ENCODE results near the gene VCL. TPM values are rescaled to one million over a fixed set of nuclear protein-coding genes. Genes with fewer than 3 reads are reported as not detected.
"Not testable (repeated sequence)": the region's sequence is repeated elsewhere in the genome, so short reads cannot be mapped to it uniquely, and the experiment has no call there.

Gene VCL
- total RNA-seq, 1 experiment from 2014 or later, result 495 TPM

- ATAC-seq; DNase-seq (ENCODE audit: low read depth, low spot score); H3K27me3 ChIP-seq (ENCODE audit: control insufficient read depth, insufficient read depth, low read length); intact Hi-C loops (cut with micrococcal nuclease; ENCODE audit: unreplicated experiment); H3K36me3 ChIP-seq (ENCODE audit: control insufficient read depth, insufficient read depth, low read length); H3K9me3 ChIP-seq (ENCODE audit: control insufficient read depth, insufficient read depth, low read depth, low read length); CTCF ChIA-PET: not testable (repeated sequence)
- POLR2A ChIA-PET, result interaction anchor here (0.6 to 2.1 kb wide), 5 partner anchors 22 to 57 kb away, joined by 3 to 13 read pairs (median 6); no protein-coding TSS in a partner anchor
- BruUV-seq (replicated peaks), result TSS peak; percentile 100
- Histone ChIP-seq H3K4me1 (ENCODE audit: control insufficient read depth, insufficient read depth, low read length) (peaks cover 55% of the 10 kb centered on the region), H3K4me3 (ENCODE audit: low read depth in 2 of 2, low read length in 2 of 2) (peak overlapping the region in 1 of 2 experiments; percentile 47; a peak in 3 of 4 replicates), H3K27ac (ENCODE audit: low read length) (peak overlapping the region; percentile 99)
- in situ Hi-C loops (cut with HindIII; ENCODE audit: low pct_unique_long_range_greater_than_20kb, low sequenced_read_pairs), result loop anchor here (10.0 kb wide), 1 partner anchor 49 kb away; no protein-coding TSS in a partner anchor
These were observed 32.5 kb upstream of the VCL start for GRCh38 chr10:73965267-73965889.

DNA sequence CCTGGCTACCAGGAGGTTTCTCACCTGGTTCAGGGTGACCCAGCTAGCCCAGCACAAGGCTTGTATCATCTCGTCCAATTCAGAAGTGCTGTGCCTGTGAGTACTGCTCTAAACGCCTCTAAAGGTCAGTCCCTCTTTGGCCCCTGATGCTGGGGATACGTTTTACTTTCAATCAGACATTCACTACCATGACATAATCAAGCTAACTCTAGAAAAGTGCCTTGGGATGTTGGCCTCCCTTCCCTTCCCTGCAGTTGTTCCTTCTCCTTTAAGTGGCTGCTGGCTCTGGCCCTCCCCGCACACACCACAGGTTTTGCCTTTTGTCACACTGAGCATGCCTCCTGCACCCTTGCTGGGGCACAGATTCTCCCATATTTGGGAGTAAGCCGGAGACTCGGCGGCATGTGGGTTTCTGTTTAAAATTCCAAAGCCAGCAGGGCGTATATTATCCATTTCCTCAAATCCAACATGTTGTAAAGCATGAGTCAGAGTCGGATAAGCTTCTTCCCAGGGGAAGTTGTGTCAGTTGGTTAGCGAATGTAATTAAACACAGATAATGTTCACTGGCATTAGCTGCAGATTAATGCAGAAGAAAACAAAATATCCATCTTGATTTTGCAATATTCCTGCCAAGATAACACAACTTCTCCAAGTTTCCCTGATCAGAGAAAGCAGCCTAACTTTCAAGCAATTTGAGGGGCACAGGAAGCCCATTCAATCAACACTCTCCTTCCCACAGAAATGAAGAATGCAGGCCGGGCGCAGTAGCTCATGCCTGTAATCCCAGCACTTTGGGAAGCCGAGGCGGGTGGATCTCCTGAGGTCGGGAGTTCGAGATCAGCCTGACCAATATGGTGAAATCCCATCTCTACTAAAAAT lies 31.8 kb upstream of the VCL start:
- in situ Hi-C loops (cut with HindIII; ENCODE audit: low pct_unique_long_range_greater_than_20kb, low sequenced_read_pairs) (loop anchor here (10.0 kb wide), 1 partner anchor 49 kb away; no protein-coding TSS in a partner anchor), intact Hi-C loops (cut with micrococcal nuclease; ENCODE audit: unreplicated experiment) (no loop called here)
- ChIA-PET POLR2A (interaction anchor here (0.6 to 2.1 kb wide), 6 partner anchors 23 to 499 kb away, joined by 3 to 13 read pairs (median 6); partner anchors contain the start of gene VCL), CTCF (interaction anchor here (0.9 kb wide), 1 partner anchor 29 kb away, joined by 3 read pairs; no protein-coding TSS in a partner anchor)
- H3K4me3 ChIP-seq (ENCODE audit: low read depth in 2 of 2, low read length in 2 of 2), result peak overlapping the region; percentile 10 to 47; a peak in 3 of 4 replicates
- H3K9me3 ChIP-seq (ENCODE audit: control insufficient read depth, insufficient read depth, low read depth, low read length), result no peaks in the 10 kb centered on the region
- H3K27ac ChIP-seq (ENCODE audit: low read length), result peak overlapping the region; percentile 99
- no peaks in the 10 kb centered on the region for H3K36me3 ChIP-seq (ENCODE audit: control insufficient read depth, insufficient read depth, low read length)
- ATAC-seq (peak; percentile 96), DNase-seq (ENCODE audit: low read depth, low spot score) (peak; percentile 97)
- peaks cover 57% of the 10 kb centered on the region for H3K4me1 ChIP-seq (ENCODE audit: control insufficient read depth, insufficient read depth, low read length)
- BruUV-seq (replicated peaks), result no TSS peak
- H3K27me3 ChIP-seq (ENCODE audit: control insufficient read depth, insufficient read depth, low read length), result no peaks in the 10 kb centered on the region
- TF ChIP-seq TCF7L2 (IDR thresholded peaks at IDR 0.05; ENCODE audit: low read depth, low read length) (peak; percentile 70; the same call in 1 of the 2 replicates), POLR2AphosphoS5 (IDR thresholded peaks at IDR 0.05; ENCODE audit: low read depth, low read length) (peak; percentile 79), REST (IDR thresholded peaks at IDR 0.05; ENCODE audit: insufficient read depth in 1 of 2, low read depth in 2 of 2, low read length in 1 of 2) (peak in 1 of 2 experiments; percentile 43; a peak in 1 of 4 replicates), CTCF (IDR thresholded peaks at IDR 0.05) (no peak), SIN3A (IDR thresholded peaks at IDR 0.05; ENCODE audit: borderline replicate concordance, insufficient read depth, low read depth, low read length) (no peak)

All from Panc1 (cell line).